A549 (cell line): ENCODE measurements around the gene FBLIM1. TPM values are rescaled to one million over a fixed set of nuclear protein-coding genes. Genes with fewer than 3 reads are reported as not detected.
A peak's percentile ranks its signal among the peaks of the same experiment; 100 is the strongest.

ENCODE experiments used
- ATAC-seq, 2 experiments: fragments of 200-7000 bp in 1 of 2; fragments of >200 bp in 1 of 2; cut with Nextera tagmentation in 1 of 2; cut with Tn5 transposase in 1 of 2; 3 replicates each; pipeline versions ENCODE4 v1.8.0 to v1.9.1; 2018 to 2020; ENCODE audit warnings: mild to moderate bottlenecking in 1 of 2, moderate library complexity in 1 of 2
- CTCF ChIA-PET: fragments of 300-600 bp; sonication (Branson Sonifier 250); formaldehyde crosslinking; extraction: SDS; loops from one replicate; lab custom pipeline; 2021; ENCODE audit warnings: antibody characterized with exemption, inconsistent platforms; lab: Yijun Ruan, JAX
- POLR2A ChIA-PET: fragments of 350-600 bp; formaldehyde crosslinking; extraction: SDS; loops from one replicate; lab custom pipeline; 2021; ENCODE audit warnings: antibody characterized with exemption, inconsistent platforms; lab: Yijun Ruan, JAX
- DNase-seq, 2 experiments: peaks; one replicate each; pipeline versions ENCODE4 v3.0.0 to v3.0.0-alpha.2; 2011 to 2016; ENCODE audit warnings: low read depth in 1 of 2, low spot score in 1 of 2
- FAIRE-seq: peaks from 2 replicates; lab custom pipeline; 2011; peaks lifted over from hg19 to GRCh38; lab: Jason Lieb, UNC
- H3K27ac ChIP-seq, 2 experiments: fragments of >200 bp; sonication (Bioruptor Twin); formaldehyde crosslinking; 3 replicates each; pipeline ENCODE4 v1.5.1; 2016 to 2017
- H3K4me1 ChIP-seq: fragments of >200 bp; sonication (Bioruptor Twin); formaldehyde crosslinking; 3 replicates; pipeline ENCODE4 v1.6.1; 2016
- H3K4me2 ChIP-seq: fragments of >200 bp; sonication (Bioruptor Twin); formaldehyde crosslinking; 3 replicates; pipeline ENCODE4 v1.6.1; 2016
- H3K4me3 ChIP-seq: fragments of >200 bp; sonication (Bioruptor Twin); formaldehyde crosslinking; 3 replicates; pipeline ENCODE4 v1.5.1; 2016
- H3K9me3 ChIP-seq: fragments of >200 bp; sonication (Bioruptor Twin); formaldehyde crosslinking; 3 replicates; pipeline ENCODE4 v1.6.1; 2016
- ATOH8 ChIP-seq: fragments of 250-450 bp; sonication (Bioruptor Pico); IDR thresholded peaks from 2 replicates; pipeline ENCODE4 v1.5.0; 2020; ENCODE audit warnings: low read depth, mild to moderate bottlenecking, moderate library complexity
- BHLHE40 ChIP-seq: IDR thresholded peaks from 2 replicates; pipeline ENCODE4 v1.6.1; 2012; ENCODE audit warnings: low read depth, low read length, inconsistent platforms
- CHD2 ChIP-seq: fragments of 150-350 bp; IDR thresholded peaks from 2 replicates; pipeline ENCODE4 v1.6.1; 2014; ENCODE audit warnings: low read length; ENCODE audit not compliant: partially characterized antibody
- FOSL2 ChIP-seq, 2 experiments: fragments of 450-650 bp in 1 of 2; fragments of >200 bp in 1 of 2; sonication (Bioruptor Twin) in 1 of 2; formaldehyde crosslinking; IDR thresholded peaks; 2 replicates each; pipeline versions ENCODE4 v1.5.0 to v1.6.1; 2016 to 2020; ENCODE audit warnings: mild to moderate bottlenecking in 1 of 2, moderate library complexity in 1 of 2
- GATA3 ChIP-seq: IDR thresholded peaks from 2 replicates; pipeline ENCODE4 v1.6.1; 2012; ENCODE audit warnings: borderline replicate concordance
- HES2 ChIP-seq: fragments of >200 bp; sonication (Bioruptor Twin); formaldehyde crosslinking; IDR thresholded peaks from 2 replicates; pipeline ENCODE4 v1.6.1; 2016
- HOXA7 ChIP-seq: fragments of 250-450 bp; sonication (Bioruptor Pico); IDR thresholded peaks from 2 replicates; pipeline ENCODE4 v1.5.0; 2020; ENCODE audit warnings: mild to moderate bottlenecking, moderate library complexity
- JUNB ChIP-seq: fragments of >200 bp; sonication (Bioruptor Twin); formaldehyde crosslinking; IDR thresholded peaks from 2 replicates; pipeline ENCODE4 v1.6.1; 2016
- KDM1A ChIP-seq: fragments of 200-600 bp; sonication (generic); IDR thresholded peaks from 2 replicates; pipeline ENCODE4 v1.6.1; 2016; ENCODE audit warnings: low read depth, mild to moderate bottlenecking
- MAFK ChIP-seq: fragments of 450-650 bp; IDR thresholded peaks from 2 replicates; pipeline ENCODE4 v1.6.1; 2014; ENCODE audit not compliant: partially characterized antibody
- RAD21 ChIP-seq, 2 experiments: fragments of >200 bp in 1 of 2; sonication (Bioruptor Twin) in 1 of 2; formaldehyde crosslinking in 1 of 2; IDR thresholded peaks in 1 of 2; conservative IDR thresholded peaks in 1 of 2; 2 replicates in 1 of 2; 3 replicates in 1 of 2; pipeline ENCODE4 v1.6.1; 2012 to 2018; ENCODE audit warnings: inconsistent platforms in 1 of 2
- RARB ChIP-seq: fragments of 250-450 bp; sonication (Bioruptor Pico); IDR thresholded peaks from 2 replicates; pipeline ENCODE4 v1.8.0; 2021; ENCODE audit warnings: mild to moderate bottlenecking, moderate library complexity
- RCOR1 ChIP-seq: fragments of 150-350 bp; IDR thresholded peaks from 2 replicates; pipeline ENCODE4 v1.6.1; 2014; ENCODE audit warnings: antibody characterized with exemption, low read length, low read depth
- RFX5 ChIP-seq: fragments of 450-650 bp; IDR thresholded peaks from 2 replicates; pipeline ENCODE4 v1.7.1; 2014; ENCODE audit warnings: antibody characterized with exemption, mild to moderate bottlenecking, moderate library complexity
- RNF2 ChIP-seq: fragments of 200-600 bp; sonication (generic); IDR thresholded peaks from 2 replicates; pipeline ENCODE4 v1.6.1; 2016; ENCODE audit warnings: low read depth, mild to moderate bottlenecking, antibody characterized with exemption, moderate library complexity, borderline replicate concordance
- ZC3H11A ChIP-seq: fragments of 450-650 bp; IDR thresholded peaks from 2 replicates; pipeline ENCODE4 v1.6.1; 2014; ENCODE audit warnings: antibody characterized with exemption, mild to moderate bottlenecking
- ZFP36 ChIP-seq: fragments of 450-650 bp; IDR thresholded peaks from 2 replicates; pipeline ENCODE4 v1.6.1; 2014; ENCODE audit warnings: borderline replicate concordance; ENCODE audit not compliant: partially characterized antibody
- WGBS: methylation state at CpG from one replicate; pipeline ENCODE4 v1.1.6; 2017; ENCODE audit errors: missing lambda C conversion rate; 5-methylcytosine and 5-hydroxymethylcytosine counted together
- polyA plus RNA-seq, 4 experiments: library from polyadenylated mRNA; depleted of rRNA in 3 of 4; stranded (reverse); fragments of >200 nt; fragmentation: RNase III in 1 of 4; extraction: RNeasy Plus Mini Kit Qiagen cat#74134 plus additional on column Dnase treatment in 1 of 4; gene quantifications; 2 replicates in 3 of 4; 3 replicates in 1 of 4; pipeline ENCODE4 v1.2.3, GENCODE V29; 2011 to 2017
- TF ChIP-seq, protein P1 (sequence below): fragments of 450-650 bp; IDR thresholded peaks from 2 replicates; pipeline ENCODE4 v1.6.1; 2014; ENCODE audit warnings: antibody characterized with exemption
- TF ChIP-seq, protein P2 (sequence below): fragments of 150-350 bp; IDR thresholded peaks from 2 replicates; pipeline ENCODE4 v1.6.1; 2014; ENCODE audit warnings: low read depth, mild to moderate bottlenecking, low read length
- TF ChIP-seq, protein P3 (sequence below): fragments of 250-450 bp; sonication (Bioruptor Pico); IDR thresholded peaks from 2 replicates; pipeline ENCODE4 v1.5.0; 2021; ENCODE audit warnings: mild to moderate bottlenecking, moderate library complexity, borderline replicate concordance

Gene FBLIM1
- polyA plus RNA-seq, 2 of the 4 experiments (the other 2 are of a cell fraction): 24.6 to 38.1 TPM

GRCh38 chr1:15765495-15766194 is 7.0 kb downstream of the FBLIM1 start:
- peak overlapping the region in 1 of 2 experiments; percentile 37; a peak in 2 of 6 replicates for H3K27ac ChIP-seq
- H3K4me2 ChIP-seq: no peak overlapping the region
- FAIRE-seq (no peak), ATAC-seq (peak; percentile 14 to 23; a peak in 2 of 6 replicates), DNase-seq (no peak)
- POLR2A ChIA-PET: no interaction called here
- WGBS: 86% methylated on average over 14 of the region's 20 CpGs
- CTCF ChIA-PET: interaction anchor here (1.0 to 1.4 kb wide), 3 partner anchors 11 to 26 kb away, joined by 3 read pairs; no protein-coding TSS in a partner anchor
- H3K4me1 ChIP-seq: peaks cover 15% of the 10 kb centered on the region
- TF ChIP-seq MAFK (peak; percentile 92), JUNB (no peak)
- no peak overlapping the region for H3K4me3 ChIP-seq
- H3K9me3 ChIP-seq: no peaks in the 10 kb centered on the region

DNA sequence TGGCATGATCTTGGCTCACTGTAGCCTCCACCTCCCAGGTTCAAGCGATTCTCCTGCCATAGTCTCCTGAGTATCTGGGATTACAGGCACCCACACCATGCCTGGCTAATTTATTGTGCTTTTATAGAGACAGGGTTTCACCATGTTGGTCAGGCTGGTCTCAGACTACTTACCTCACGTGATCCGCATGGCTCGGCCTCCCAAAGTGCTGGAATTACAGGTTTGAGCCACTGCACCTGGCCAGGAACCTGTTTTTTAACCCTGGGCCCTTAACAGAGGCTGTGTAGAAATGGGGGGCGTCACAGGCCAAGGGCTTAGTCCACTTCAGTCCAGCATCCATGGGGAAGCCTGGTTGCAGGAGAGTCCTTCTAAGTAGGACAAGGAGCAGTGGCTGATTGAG is 9.3 kb downstream of the FBLIM1 start:
- no peak overlapping the region for H3K4me2 ChIP-seq
- DNase-seq (no peak), ATAC-seq (no peak), FAIRE-seq (no peak)
- POLR2A ChIA-PET: no interaction called here
- no peak overlapping the region for H3K27ac ChIP-seq
- no peaks in the 10 kb centered on the region for H3K9me3 ChIP-seq
- H3K4me1 ChIP-seq: peaks cover 13% of the 10 kb centered on the region
- WGBS: 64% methylated on average over 1 of the region's 5 CpGs
- CTCF ChIA-PET: interaction anchor here (0.7 kb wide), 1 partner anchor 31 kb away, joined by 3 read pairs; no protein-coding TSS in a partner anchor
- H3K4me3 ChIP-seq: no peak overlapping the region
- TF ChIP-seq, protein P1, sequence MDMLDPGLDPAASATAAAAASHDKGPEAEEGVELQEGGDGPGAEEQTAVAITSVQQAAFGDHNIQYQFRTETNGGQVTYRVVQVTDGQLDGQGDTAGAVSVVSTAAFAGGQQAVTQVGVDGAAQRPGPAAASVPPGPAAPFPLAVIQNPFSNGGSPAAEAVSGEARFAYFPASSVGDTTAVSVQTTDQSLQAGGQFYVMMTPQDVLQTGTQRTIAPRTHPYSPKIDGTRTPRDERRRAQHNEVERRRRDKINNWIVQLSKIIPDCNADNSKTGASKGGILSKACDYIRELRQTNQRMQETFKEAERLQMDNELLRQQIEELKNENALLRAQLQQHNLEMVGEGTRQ: no peak
- TF ChIP-seq GATA3 (no peak), RAD21 (conservative IDR thresholded peaks at IDR 0.05 in 1 of 2, IDR thresholded peaks at IDR 0.05 in 1 of 2) (no peak), BHLHE40 (no peak), RNF2 (no peak), FOSL2 (IDR thresholded peaks at IDR 0.05) (no peak), FOSL2 (CRISPR knock-in tag; IDR thresholded peaks at IDR 0.05) (no peak), ZC3H11A (no peak), KDM1A (no peak), RARB (no peak), ATOH8 (CRISPR knock-in tag) (no peak), RFX5 (no peak), ZFP36 (no peak), CHD2 (no peak), HOXA7 (CRISPR knock-in tag) (no peak)
- TF ChIP-seq, protein P2, sequence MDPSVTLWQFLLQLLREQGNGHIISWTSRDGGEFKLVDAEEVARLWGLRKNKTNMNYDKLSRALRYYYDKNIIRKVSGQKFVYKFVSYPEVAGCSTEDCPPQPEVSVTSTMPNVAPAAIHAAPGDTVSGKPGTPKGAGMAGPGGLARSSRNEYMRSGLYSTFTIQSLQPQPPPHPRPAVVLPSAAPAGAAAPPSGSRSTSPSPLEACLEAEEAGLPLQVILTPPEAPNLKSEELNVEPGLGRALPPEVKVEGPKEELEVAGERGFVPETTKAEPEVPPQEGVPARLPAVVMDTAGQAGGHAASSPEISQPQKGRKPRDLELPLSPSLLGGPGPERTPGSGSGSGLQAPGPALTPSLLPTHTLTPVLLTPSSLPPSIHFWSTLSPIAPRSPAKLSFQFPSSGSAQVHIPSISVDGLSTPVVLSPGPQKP: no peak
- TF ChIP-seq, all 56 proteins: peak for 0

GRCh38 chr1:15768388-15768787 is 9.8 kb downstream of the FBLIM1 start:
- TF ChIP-seq, protein P3, sequence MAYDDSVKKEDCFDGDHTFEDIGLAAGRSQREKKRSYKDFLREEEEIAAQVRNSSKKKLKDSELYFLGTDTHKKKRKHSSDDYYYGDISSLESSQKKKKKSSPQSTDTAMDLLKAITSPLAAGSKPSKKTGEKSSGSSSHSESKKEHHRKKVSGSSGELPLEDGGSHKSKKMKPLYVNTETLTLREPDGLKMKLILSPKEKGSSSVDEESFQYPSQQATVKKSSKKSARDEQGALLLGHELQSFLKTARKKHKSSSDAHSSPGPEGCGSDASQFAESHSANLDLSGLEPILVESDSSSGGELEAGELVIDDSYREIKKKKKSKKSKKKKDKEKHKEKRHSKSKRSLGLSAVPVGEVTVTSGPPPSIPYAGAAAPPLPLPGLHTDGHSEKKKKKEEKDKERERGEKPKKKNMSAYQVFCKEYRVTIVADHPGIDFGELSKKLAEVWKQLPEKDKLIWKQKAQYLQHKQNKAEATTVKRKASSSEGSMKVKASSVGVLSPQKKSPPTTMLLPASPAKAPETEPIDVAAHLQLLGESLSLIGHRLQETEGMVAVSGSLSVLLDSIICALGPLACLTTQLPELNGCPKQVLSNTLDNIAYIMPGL: no peak
- TF ChIP-seq HES2: no peak
- no peak for TF ChIP-seq RCOR1
- 90% methylated on average over 2 of the region's 7 CpGs for WGBS
- DNase-seq: no peak
- ChIA-PET CTCF (interaction anchor here (0.7 kb wide), 1 partner anchor 31 kb away, joined by 3 read pairs; no protein-coding TSS in a partner anchor), POLR2A (no interaction called here)
- Histone ChIP-seq H3K4me1 (peaks cover 13% of the 10 kb centered on the region), H3K4me3 (no peak overlapping the region), H3K4me2 (no peak overlapping the region), H3K27ac (no peak overlapping the region), H3K9me3 (no peaks in the 10 kb centered on the region)
- ATAC-seq: no peak
- no peak for FAIRE-seq
